GM12878 (cell line): ENCODE measurements around the gene RRAGD. TPM values are rescaled to one million over a fixed set of nuclear protein-coding genes. Genes with fewer than 3 reads are reported as not detected.

ENCODE experiments used
- ATAC-seq: fragments of 200-7000 bp; cut with Tn5 transposase; 3 replicates; pipeline ENCODE4 v1.9.1; 2020; ENCODE audit warnings: mild to moderate bottlenecking, moderate library complexity
- BruUV-seq: library from RNA; stranded (reverse); fragments of 400-500 nt; replicated peaks from 2 replicates; lab custom pipeline; 2021; lab: Mats Ljungman, UMichigan
- CTCF ChIA-PET: fragments of 300-600 bp; sonication (Branson Sonifier 250); formaldehyde crosslinking; extraction: SDS; loops from one replicate; lab custom pipeline; 2021; ENCODE audit warnings: inconsistent platforms; lab: Yijun Ruan, JAX
- POLR2A ChIA-PET: fragments of 350-600 bp; formaldehyde crosslinking; extraction: SDS; loops from one replicate; lab custom pipeline; 2021; ENCODE audit warnings: inconsistent platforms; lab: Charles Lee
- RAD21 ChIA-PET: fragments of 300-600 bp; sonication (Branson Sonifier 250); formaldehyde crosslinking; loops from one replicate; lab custom pipeline; 2023; ENCODE audit warnings: antibody characterized with exemption; ENCODE audit not compliant: unreplicated experiment; lab: Charles Lee
- SMC1A ChIA-PET: fragments of 300-600 bp; sonication (Branson Sonifier 250); formaldehyde crosslinking; loops from one replicate; lab custom pipeline; 2023; ENCODE audit not compliant: unreplicated experiment, uncharacterized antibody; lab: Charles Lee
- DNase-seq: peaks from one replicate; pipeline ENCODE4 v3.0.0-alpha.2; 2011; ENCODE audit warnings: low read depth, low spot score
- FAIRE-seq: peaks from 3 replicates; lab custom pipeline; 2011; peaks lifted over from hg19 to GRCh38; lab: Jason Lieb, UNC
- H2AFZ ChIP-seq: 2 replicates; pipeline ENCODE4 v1.6.0; 2011; ENCODE audit warnings: low read depth, low read length, control low read depth; ENCODE audit not compliant: control insufficient read depth
- H3K27ac ChIP-seq: 2 replicates; pipeline ENCODE4 v1.5.1; 2011; ENCODE audit warnings: control low read depth; ENCODE audit not compliant: control insufficient read depth, insufficient read depth
- H3K27me3 ChIP-seq, 2 experiments: replicated peaks in 1 of 2; 2 replicates each; pipeline versions ENCODE4 v1.6.0 to v1.6.1; 2011; ENCODE audit warnings: low read length in 1 of 2; ENCODE audit not compliant: control insufficient read depth in 2 of 2, insufficient read depth in 2 of 2
- H3K36me3 ChIP-seq, 2 experiments: 2 replicates each; pipeline ENCODE4 v1.5.1; 2011; ENCODE audit warnings: low read length in 1 of 2; ENCODE audit not compliant: control insufficient read depth in 2 of 2, insufficient read depth in 2 of 2
- H3K4me1 ChIP-seq: 2 replicates; pipeline ENCODE4 v1.6.1; 2011; ENCODE audit warnings: mild to moderate bottlenecking, low read length, moderate library complexity, mixed read lengths; ENCODE audit not compliant: control insufficient read depth, insufficient read depth
- H3K4me2 ChIP-seq: 2 replicates; pipeline ENCODE4 v1.6.0; 2011; ENCODE audit warnings: control low read depth; ENCODE audit not compliant: control insufficient read depth, insufficient read depth
- H3K4me3 ChIP-seq: fragments of 200-600 bp; sonication (generic); 2 replicates; pipeline ENCODE4 v1.5.1; 2016
- H3K79me2 ChIP-seq: 2 replicates; pipeline ENCODE4 v1.6.0; 2011; ENCODE audit warnings: low read length; ENCODE audit not compliant: control insufficient read depth, insufficient read depth
- H3K9ac ChIP-seq: 2 replicates; pipeline ENCODE4 v1.8.0; 2011; ENCODE audit warnings: low read length, control low read depth, mixed read lengths; ENCODE audit not compliant: control insufficient read depth, insufficient read depth
- H3K9me3 ChIP-seq: replicated peaks from 3 replicates; pipeline ENCODE4 v1.5.1; 2011; ENCODE audit warnings: mild to moderate bottlenecking, low read length; ENCODE audit not compliant: control insufficient read depth, insufficient read depth
- H4K20me1 ChIP-seq: 2 replicates; pipeline ENCODE4 v1.6.0; 2011; ENCODE audit not compliant: control insufficient read depth, insufficient read depth
- CBX5 ChIP-seq: sonication (generic); IDR thresholded peaks from 2 replicates; pipeline ENCODE4 v1.6.1; 2016; ENCODE audit warnings: low read depth, moderate library complexity, mild to moderate bottlenecking, inconsistent platforms
- HDGF ChIP-seq: fragments of 450-650 bp; IDR thresholded peaks from 2 replicates; pipeline ENCODE4 v1.6.1; 2016; ENCODE audit warnings: antibody characterized with exemption
- IKZF2 ChIP-seq, 2 experiments: fragments of 450-650 bp; IDR thresholded peaks; 2 replicates each; pipeline ENCODE4 v1.6.1; 2017; ENCODE audit warnings: mild to moderate bottlenecking in 2 of 2, moderate library complexity in 2 of 2
- MLLT1 ChIP-seq: fragments of 450-650 bp; IDR thresholded peaks from 2 replicates; pipeline ENCODE4 v1.6.1; 2016; ENCODE audit warnings: mild to moderate bottlenecking
- MTA2 ChIP-seq: fragments of 450-650 bp; IDR thresholded peaks from 2 replicates; pipeline ENCODE4 v1.6.1; 2016; ENCODE audit warnings: low read depth, mild to moderate bottlenecking, moderate library complexity
- MTA3 ChIP-seq: IDR thresholded peaks from 2 replicates; pipeline ENCODE4 v1.6.1; 2012; ENCODE audit warnings: low read length, inconsistent platforms, borderline replicate concordance
- NFIC ChIP-seq: IDR thresholded peaks from 2 replicates; pipeline ENCODE4 v1.6.1; 2012; ENCODE audit warnings: low read depth, mild to moderate bottlenecking, inconsistent platforms, low read length, moderate library complexity
- NKRF ChIP-seq: fragments of 450-650 bp; conservative IDR thresholded peaks from 2 replicates; pipeline ENCODE4 v1.6.1; 2017; ENCODE audit warnings: mild to moderate bottlenecking, moderate library complexity
- RBBP5 ChIP-seq: fragments of 200-600 bp; sonication (generic); conservative IDR thresholded peaks from 2 replicates; pipeline ENCODE4 v1.6.1; 2016
- RFX5 ChIP-seq: IDR thresholded peaks from 2 replicates; pipeline ENCODE4 v1.6.1; 2011; ENCODE audit warnings: low read depth, low read length, improper control_type of control experiment
- SMARCA5 ChIP-seq: fragments of 450-650 bp; IDR thresholded peaks from 2 replicates; pipeline ENCODE4 v1.6.1; 2017; ENCODE audit warnings: mild to moderate bottlenecking
- ZBTB40 ChIP-seq: fragments of 450-650 bp; IDR thresholded peaks from 2 replicates; pipeline ENCODE4 v1.6.1; 2016; ENCODE audit warnings: mild to moderate bottlenecking, moderate library complexity, borderline replicate concordance
- WGBS: methylation state at CpG from one replicate; pipeline ENCODE4 v1.1.6; 2016; ENCODE audit warnings: low lambda C conversion rate; ENCODE audit not compliant: insufficient replicate concordance, insufficient coverage; ENCODE audit errors: missing lambda C conversion rate; 5-methylcytosine and 5-hydroxymethylcytosine counted together
- in situ Hi-C: fragments of 300-500 bp; cut with MboI; formaldehyde crosslinking; loops from 9 replicates; pipeline ENCODE4 v1.14.3; 2018; ENCODE audit warnings: mixed read lengths
- intact Hi-C: fragments of 100-400 bp; cut with micrococcal nuclease; formaldehyde crosslinking; loops from one replicate; pipeline ENCODE4 v1.14.2; 2022; ENCODE audit not compliant: unreplicated experiment
- polyA plus RNA-seq, 11 experiments: library from polyadenylated mRNA; depleted of rRNA in 4 of 11; unstranded in 6 of 11; stranded (reverse) in 5 of 11; fragments of >200 nt; fragmentation: Nextera tagmentation in 4 of 11; fragmentation: Illumina TruSeq in 1 of 11; extraction: Ambion mirVana in 4 of 11; extraction: Trizol in 1 of 11; gene quantifications; 1 replicate in 1 of 11; 2 replicates in 10 of 11; pipeline versions ENCODE4 v1.2.1 to v1.2.3, GENCODE V29; 2011 to 2016; ENCODE audit warnings: inconsistent platforms in 2 of 11, missing spikeins in 2 of 11, low read depth in 1 of 11
- total RNA-seq, 4 experiments: library from RNA; depleted of rRNA in 3 of 4; stranded (reverse); fragments of >200 nt in 3 of 4; fragmentation: Illumina TruSeq in 1 of 4; extraction: Trizol in 1 of 4; gene quantifications; 2 replicates each; pipeline versions ENCODE4 v1.2.1 to v1.2.3, GENCODE V29; 2013 to 2021

RRAGD gene
- total and polyA plus RNA-seq, 10 of the 15 experiments (the other 5 are each of a cell fraction or from before 2014, with no cell fraction given), result 4.6 to 17.4 (median 8.5) TPM

- Histone ChIP-seq H3K79me2 (peaks cover 70% of the 10 kb centered on the region), H3K4me1 (peaks cover 51% of the 10 kb centered on the region), H3K27me3 (no peaks in the 10 kb centered on the region), H3K9me3 (no peaks in the 10 kb centered on the region; the same call in 2 of the 3 replicates), H3K9ac (peak overlapping the region; percentile 99), H3K4me2 (peak overlapping the region; percentile 91), H4K20me1 (no peaks in the 10 kb centered on the region; the same call in none of the 2 replicates), H2AFZ (peak overlapping the region; percentile 49), H3K4me3 (peak overlapping the region; percentile 98), H3K27ac (peak overlapping the region; percentile 97), H3K36me3 (peaks cover 0 to 5% of the 10 kb centered on the region in 2 experiments; a peak in 1 of 4 replicates)
- intact Hi-C loops (loop anchor here (5.0 to 10.0 kb wide), 4 partner anchors 71 to 462 kb away; partner anchors contain the start of genes MDN1 and PM20D2), in situ Hi-C loops (no loop called here)
- TF ChIP-seq MLLT1 (peak; percentile 98), CBX5 (peak; percentile 88), RFX5 (no peak), MTA3 (0 out of 2 replicates have a peak, but pooled peaks have one; percentile 73), IKZF2 (IDR thresholded peaks at IDR 0.05) (peak; percentile 9 to 28; a peak in 1 of 4 replicates), NKRF (0 out of 2 replicates have a peak, but pooled peaks have one; percentile 1), SMARCA5 (peak; percentile 18; the same call in 1 of the 2 replicates), RBBP5 (no peak), ZBTB40 (peak; percentile 51; the same call in 1 of the 2 replicates), MTA2 (no peak), NFIC (peak; percentile 31; the same call in 1 of the 2 replicates), HDGF (peak; percentile 53; the same call in 1 of the 2 replicates)
- RAD21 ChIA-PET, result interaction anchor here (5.5 to 12.7 kb wide), 3 partner anchors 11 to 54 kb away, joined by 30 to 187 read pairs (median 53); no protein-coding TSS in a partner anchor
- FAIRE-seq, result no peak
- POLR2A ChIA-PET, result interaction anchor here (0.8 to 4.3 kb wide), 5 partner anchors 9 to 273 kb away, joined by 3 to 21 read pairs (median 9); partner anchors contain the start of gene PNRC1
- SMC1A ChIA-PET, result interaction anchor here (12.6 kb wide), 1 partner anchor 11 kb away, joined by 252 read pairs; no protein-coding TSS in a partner anchor
- no peak for DNase-seq
- CTCF ChIA-PET, result interaction anchor here (0.6 to 17.0 kb wide), 4 partner anchors 11 to 61 kb away, joined by 3 to 260 read pairs (median 62); no protein-coding TSS in a partner anchor
- peak; percentile 1; the same call in 1 of the 3 replicates for ATAC-seq
- WGBS, result 7% methylated on average over 27 of the region's 27 CpGs
- TSS peak; percentile 94 for BruUV-seq
Observed at GRCh38 chr6:89353118-89353556, 58.9 kb downstream of the RRAGD start.
